HepG2 (cell line): ENCODE measurements around the gene GPBAR1. TPM values are rescaled to one million over a fixed set of nuclear protein-coding genes. Genes with fewer than 3 reads are reported as not detected.
A peak's percentile ranks its signal among the peaks of the same experiment; 100 is the strongest.

Experiments used
- ATAC-seq: fragments of 200-7000 bp; cut with Tn5 transposase; 3 replicates; pipeline ENCODE4 v1.9.1; 2020; ENCODE audit warnings: mild to moderate bottlenecking, moderate library complexity
- BruUV-seq: library from RNA; stranded (reverse); fragments of 400-500 nt; replicated peaks from 2 replicates; lab custom pipeline; 2021; lab: Mats Ljungman, UMichigan
- CTCF ChIA-PET: fragments of 300-600 bp; formaldehyde crosslinking; extraction: SDS; loops from one replicate; lab custom pipeline; 2021; ENCODE audit warnings: low total read pairs, inconsistent platforms, low intra/inter-chr PET ratio; lab: Yijun Ruan, JAX
- POLR2A ChIA-PET: fragments of 350-600 bp; sonication (Branson Sonifier 250); formaldehyde crosslinking; loops from one replicate; lab custom pipeline; 2020; ENCODE audit warnings: antibody characterized with exemption, inconsistent platforms; lab: Yijun Ruan, JAX
- DNase-seq: peaks from one replicate; pipeline ENCODE4 v3.0.0-alpha.2; 2015; ENCODE audit warnings: low spot score
- FAIRE-seq: peaks from 3 replicates; lab custom pipeline; 2011; peaks lifted over from hg19 to GRCh38; lab: Jason Lieb, UNC
- H2AFZ ChIP-seq: one replicate; pipeline ENCODE4 v1.6.1; 2011; ENCODE audit warnings: low read length, inconsistent platforms
- H3K27ac ChIP-seq: fragments of 300-600 bp; 3 replicates; pipeline ENCODE4 v1.8.0; 2011; ENCODE audit warnings: mixed run types, mild to moderate bottlenecking, mixed read lengths, low read length, inconsistent platforms; ENCODE audit not compliant: insufficient read depth; ENCODE audit errors: extremely low read length
- H3K27me3 ChIP-seq, 2 experiments: fragments of 200-600 bp in 1 of 2; 2 replicates in 1 of 2; 3 replicates in 1 of 2; pipeline versions ENCODE4 v1.6.0 to v1.8.0; 2011; ENCODE audit warnings: low read length in 2 of 2, mild to moderate bottlenecking in 2 of 2, moderate library complexity in 2 of 2, inconsistent platforms in 1 of 2; ENCODE audit not compliant: insufficient read depth in 2 of 2, control insufficient read depth in 1 of 2
- H3K36me3 ChIP-seq, 2 experiments: fragments of 200-600 bp in 1 of 2; replicated peaks in 1 of 2; 2 replicates in 1 of 2; 3 replicates in 1 of 2; pipeline versions ENCODE4 v1.5.1 to v1.8.0; 2011; ENCODE audit warnings: low read length in 2 of 2, inconsistent platforms in 1 of 2; ENCODE audit not compliant: insufficient read depth in 2 of 2, control insufficient read depth in 1 of 2
- H3K4me1 ChIP-seq: 2 replicates; pipeline ENCODE4 v1.5.1; 2012; ENCODE audit warnings: low read length, inconsistent platforms; ENCODE audit not compliant: insufficient read depth
- H3K4me2 ChIP-seq: 2 replicates; pipeline ENCODE4 v1.6.0; 2011; ENCODE audit warnings: low read depth, low read length, inconsistent platforms
- H3K4me3 ChIP-seq, 3 experiments: fragments of 200-600 bp in 1 of 3; sonication (generic), shearing (Covaris generic) in 1 of 3; replicated peaks in 1 of 3; 2 replicates each; pipeline ENCODE4 v1.5.1; 2011 to 2016; ENCODE audit warnings: low read length in 3 of 3, inconsistent platforms in 2 of 3, low read depth in 2 of 3, mild to moderate bottlenecking in 2 of 3, control low read depth in 1 of 3, mixed read lengths in 1 of 3; ENCODE audit not compliant: insufficient read depth in 1 of 3
- H3K79me2 ChIP-seq: one replicate; pipeline ENCODE4 v1.6.1; 2011; ENCODE audit warnings: low read length, inconsistent platforms; ENCODE audit not compliant: insufficient read depth
- H3K9ac ChIP-seq: 2 replicates; pipeline ENCODE4 v1.6.0; 2011; ENCODE audit warnings: mild to moderate bottlenecking, low read depth, low read length, inconsistent platforms; ENCODE audit not compliant: insufficient read depth
- H3K9me3 ChIP-seq: 2 replicates; pipeline ENCODE4 v1.5.1; 2012; ENCODE audit warnings: mild to moderate bottlenecking, low read length
- H4K20me1 ChIP-seq: 2 replicates; pipeline ENCODE4 v1.6.0; 2011; ENCODE audit warnings: inconsistent platforms, mild to moderate bottlenecking, low read length, moderate library complexity; ENCODE audit not compliant: insufficient read depth
- AGO1 ChIP-seq: fragments of 200-400 bp; formaldehyde crosslinking; IDR thresholded peaks from 2 replicates; pipeline ENCODE4 v1.6.1; 2017; ENCODE audit warnings: mild to moderate bottlenecking, low read depth, low read length, moderate library complexity; ENCODE audit not compliant: poor library complexity, severe bottlenecking
- AGO2 ChIP-seq: fragments of 200-400 bp; formaldehyde crosslinking; optimal IDR thresholded peaks from 2 replicates; pipeline ENCODE3; 2017; ENCODE audit warnings: mild to moderate bottlenecking, low read depth, low read length, moderate library complexity
- CEBPZ ChIP-seq: IDR thresholded peaks from 2 replicates; pipeline ENCODE4 v1.6.1; 2012; ENCODE audit warnings: low read length, improper control_type of control experiment
- ETS1 ChIP-seq: sonication (generic); formaldehyde crosslinking; IDR thresholded peaks from 2 replicates; pipeline ENCODE4 v1.4.0; 2020; ENCODE audit warnings: missing genetic modification reagents
- PRDM4 ChIP-seq: sonication (generic); formaldehyde crosslinking; IDR thresholded peaks from 2 replicates; pipeline ENCODE4 v1.9.0; 2021; ENCODE audit warnings: missing genetic modification reagents, borderline replicate concordance
- RCOR2 ChIP-seq: IDR thresholded peaks from 2 replicates; pipeline ENCODE4 v1.6.1; 2016; ENCODE audit warnings: missing biosample characterization, missing genetic modification reagents
- SRY ChIP-seq: sonication (generic); formaldehyde crosslinking; IDR thresholded peaks from 2 replicates; pipeline ENCODE4 v1.8.0; 2022; ENCODE audit warnings: mild to moderate bottlenecking, missing genetic modification reagents
- ZNF275 ChIP-seq: sonication (generic); formaldehyde crosslinking; IDR thresholded peaks from 2 replicates; pipeline ENCODE4 v1.8.0; 2022; ENCODE audit warnings: missing genetic modification reagents, mild to moderate bottlenecking, inconsistent platforms, borderline replicate concordance
- ZNF496 ChIP-seq: sonication (generic); formaldehyde crosslinking; IDR thresholded peaks from 2 replicates; pipeline ENCODE4 v1.8.1; 2023; ENCODE audit warnings: mild to moderate bottlenecking, moderate library complexity, missing genetic modification reagents; ENCODE audit not compliant: insufficient replicate concordance
- ZNF547 ChIP-seq: sonication (generic); formaldehyde crosslinking; IDR thresholded peaks from 2 replicates; pipeline ENCODE4 v1.5.1; 2020; ENCODE audit warnings: mild to moderate bottlenecking, missing genetic modification reagents
- WGBS: methylation state at CpG from one replicate; pipeline ENCODE4 v1.1.6; 2017; ENCODE audit warnings: low lambda C conversion rate; 5-methylcytosine and 5-hydroxymethylcytosine counted together
- in situ Hi-C: cut with HindIII; loops from 2 replicates; pipeline ENCODE4 v1.10.0; 2017; ENCODE audit warnings: low pct_unique_long_range_greater_than_20kb; ENCODE audit not compliant: extremely low pct_ligation_motif_present
- intact Hi-C: fragments of 100-400 bp; cut with micrococcal nuclease; formaldehyde crosslinking; loops from one replicate; pipeline ENCODE4 v1.10.0; 2022; ENCODE audit not compliant: unreplicated experiment
- polyA plus RNA-seq, 8 experiments: library from polyadenylated mRNA; depleted of rRNA in 3 of 8; stranded (reverse) in 7 of 8; unstranded in 1 of 8; fragments of >200 nt; fragmentation: Illumina TruSeq in 4 of 8; extraction: Trizol in 4 of 8; gene quantifications; 2 replicates each; pipeline versions ENCODE4 v1.2.1 to v1.2.3, GENCODE V29; 2011 to 2016; ENCODE audit warnings: low read depth in 4 of 8, missing spikeins in 1 of 8, mixed read lengths in 1 of 8; ENCODE audit not compliant: insufficient read depth in 1 of 8
- total RNA-seq, 5 experiments: library from RNA; depleted of rRNA; stranded (reverse); fragments of >200 nt; fragmentation: Illumina TruSeq; extraction: Trizol; gene quantifications; 2 replicates each; pipeline ENCODE4 v1.2.3, GENCODE V29; 2016; ENCODE audit warnings: low read depth in 1 of 5
- TF ChIP-seq, protein P1 (sequence below): sonication (generic); formaldehyde crosslinking; IDR thresholded peaks from 2 replicates; pipeline ENCODE4 v1.5.1; 2020; ENCODE audit warnings: mild to moderate bottlenecking, missing genetic modification reagents, moderate library complexity

GPBAR1 gene
- total and polyA plus RNA-seq, 2 of the 13 experiments (the other 11 are each of a cell fraction or from before 2014, with no cell fraction given) = 0.05 to 0.09 TPM

GRCh38 chr2:218262631-218263586, 2.1 kb downstream of the GPBAR1 start:
- H2AFZ ChIP-seq = no peak overlapping the region
- ATAC-seq (no peak), DNase-seq (no peak), FAIRE-seq (no peak)
- in situ Hi-C loops (no loop called here), intact Hi-C loops (no loop called here)
- H3K27ac ChIP-seq = no peak overlapping the region
- ChIA-PET CTCF (no interaction called here), POLR2A (interaction anchor here (0.9 to 1.6 kb wide), 3 partner anchors 9 to 18 kb away, joined by 3 to 5 read pairs (median 4); no protein-coding TSS in a partner anchor)
- peaks cover 72% of the 10 kb centered on the region for H3K4me1 ChIP-seq
- peaks cover 19 to 40% of the 10 kb centered on the region in 2 experiments for H3K36me3 ChIP-seq
- no peaks in the 10 kb centered on the region for H3K27me3 ChIP-seq
- no peaks in the 10 kb centered on the region for H3K79me2 ChIP-seq
- H3K9ac ChIP-seq = no peak overlapping the region
- 96% methylated on average over 35 of the region's 39 CpGs for WGBS
- H4K20me1 ChIP-seq = no peaks in the 10 kb centered on the region
- no TSS peak for BruUV-seq
- H3K9me3 ChIP-seq = no peaks in the 10 kb centered on the region
- H3K4me2 ChIP-seq = no peak overlapping the region
- no peak overlapping the region for H3K4me3 ChIP-seq
- TF ChIP-seq PRDM4 (CRISPR knock-in tag) = no peak
- no peak for TF ChIP-seq ZNF496 (CRISPR knock-in tag)
- TF ChIP-seq RCOR2 = no peak
- no peak for TF ChIP-seq ZNF547
- no peak for TF ChIP-seq CEBPZ
- TF ChIP-seq SRY (CRISPR knock-in tag) = no peak
- TF ChIP-seq AGO1 = peak; percentile 69
- no peak for TF ChIP-seq ZNF275
- TF ChIP-seq, protein P1, sequence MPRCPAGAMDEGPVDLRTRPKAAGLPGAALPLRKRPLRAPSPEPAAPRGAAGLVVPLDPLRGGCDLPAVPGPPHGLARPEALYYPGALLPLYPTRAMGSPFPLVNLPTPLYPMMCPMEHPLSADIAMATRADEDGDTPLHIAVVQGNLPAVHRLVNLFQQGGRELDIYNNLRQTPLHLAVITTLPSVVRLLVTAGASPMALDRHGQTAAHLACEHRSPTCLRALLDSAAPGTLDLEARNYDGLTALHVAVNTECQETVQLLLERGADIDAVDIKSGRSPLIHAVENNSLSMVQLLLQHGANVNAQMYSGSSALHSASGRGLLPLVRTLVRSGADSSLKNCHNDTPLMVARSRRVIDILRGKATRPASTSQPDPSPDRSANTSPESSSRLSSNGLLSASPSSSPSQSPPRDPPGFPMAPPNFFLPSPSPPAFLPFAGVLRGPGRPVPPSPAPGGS = no peak
- no peak for TF ChIP-seq ETS1
- peak; percentile 93 for TF ChIP-seq AGO2
